PC-9 (cell line): ENCODE measurements around the gene EOMES. TPM values are rescaled to one million over a fixed set of nuclear protein-coding genes. Genes with fewer than 3 reads are reported as not detected.

Experiments used
- BruUV-seq: library from RNA; stranded (reverse); fragments of 400-500 nt; replicated peaks from 2 replicates; lab custom pipeline; 2021; lab: Mats Ljungman, UMichigan
- CTCF ChIA-PET: fragments of 300-600 bp; sonication (Branson Sonifier 250); formaldehyde crosslinking; loops from one replicate; lab custom pipeline; 2022; ENCODE audit warnings: antibody characterized with exemption; lab: Charles Lee
- POLR2A ChIA-PET: fragments of 300-600 bp; sonication (Branson Sonifier 250); formaldehyde crosslinking; loops from one replicate; lab custom pipeline; 2022; ENCODE audit warnings: antibody characterized with exemption; ENCODE audit not compliant: unreplicated experiment; lab: Charles Lee
- DNase-seq, 2 experiments: peaks; one replicate each; pipeline versions ENCODE4 v3.0.0 to v3.0.0-alpha.2; 2015 to 2022; ENCODE audit warnings: mixed read lengths in 1 of 2
- H2AFZ ChIP-seq: fragments of 200-600 bp; sonication (generic); 2 replicates; pipeline ENCODE4 v1.8.1; 2017; ENCODE audit warnings: antibody characterized with exemption
- H3F3A ChIP-seq: fragments of 200-600 bp; sonication (generic); 2 replicates; pipeline ENCODE4 v1.8.1; 2017; ENCODE audit warnings: antibody characterized with exemption, mild to moderate bottlenecking, low read depth; ENCODE audit not compliant: insufficient read depth
- H3K27ac ChIP-seq: fragments of 200-600 bp; sonication (generic); 2 replicates; pipeline ENCODE4 v1.6.1; 2016; ENCODE audit warnings: mixed run types
- H3K27me3 ChIP-seq: fragments of 200-600 bp; sonication (generic); 2 replicates; pipeline ENCODE4 v1.6.1; 2016; ENCODE audit warnings: low read depth, mixed run types; ENCODE audit not compliant: insufficient read depth
- H3K36me3 ChIP-seq: fragments of 200-600 bp; sonication (generic); 2 replicates; pipeline ENCODE4 v1.6.1; 2016; ENCODE audit warnings: low read depth, mixed run types
- H3K4me1 ChIP-seq: fragments of 200-600 bp; sonication (generic); replicated peaks from 2 replicates; pipeline ENCODE4 v1.6.1; 2016; ENCODE audit warnings: mixed run types; ENCODE audit not compliant: insufficient read depth
- H3K4me2 ChIP-seq: fragments of 200-600 bp; sonication (generic); 2 replicates; pipeline ENCODE4 v1.6.1; 2017; ENCODE audit warnings: mixed run types
- H3K4me3 ChIP-seq: fragments of 200-600 bp; sonication (generic); 2 replicates; pipeline ENCODE4 v1.6.1; 2016; ENCODE audit warnings: mixed run types
- H3K79me2 ChIP-seq: fragments of 200-600 bp; sonication (generic); 2 replicates; pipeline ENCODE4 v1.6.1; 2017; ENCODE audit warnings: low read depth, mixed run types
- H3K9me2 ChIP-seq: fragments of 200-600 bp; sonication (generic); 2 replicates; pipeline ENCODE4 v1.8.1; 2017; ENCODE audit warnings: mild to moderate bottlenecking; ENCODE audit not compliant: insufficient read depth
- H3K9me3 ChIP-seq: fragments of 200-600 bp; sonication (generic); 2 replicates; pipeline ENCODE4 v1.8.1; 2016; ENCODE audit warnings: low read depth; ENCODE audit not compliant: insufficient read depth
- H4K20me1 ChIP-seq: fragments of 200-600 bp; sonication (generic); 2 replicates; pipeline ENCODE4 v1.8.1; 2017; ENCODE audit not compliant: insufficient read depth
- CTCF ChIP-seq: fragments of 200-600 bp; sonication (generic); conservative IDR thresholded peaks from 2 replicates; pipeline ENCODE4 v1.6.1; 2017; ENCODE audit warnings: mixed run types, antibody characterized with exemption, mild to moderate bottlenecking, moderate library complexity
- EZH2 ChIP-seq: fragments of 200-600 bp; sonication (generic); IDR thresholded peaks from 2 replicates; pipeline ENCODE4 v1.8.0; 2017; ENCODE audit warnings: antibody characterized with exemption, low read depth
- intact Hi-C: fragments of 100-400 bp; cut with micrococcal nuclease; formaldehyde crosslinking; loops from one replicate; pipeline ENCODE4 v1.10.0; 2022; ENCODE audit not compliant: unreplicated experiment
- total RNA-seq: library from RNA; stranded (reverse); gene quantifications from 2 replicates; pipeline ENCODE4 v1.2.3, GENCODE V29; 2021

Gene EOMES
- total RNA-seq, 1 experiment from 2014 or later = not detected

GRCh38 chr3:27677565-27677964 lies 44.6 kb downstream of the EOMES start:
- H3K4me2 ChIP-seq = peak overlapping the region; percentile 50
- intact Hi-C loops = loop anchor here (1.0 kb wide), 1 partner anchor 193 kb away; the partner anchor contains the start of gene SLC4A7
- no peaks in the 10 kb centered on the region for H3K9me2 ChIP-seq
- H3K79me2 ChIP-seq = no peaks in the 10 kb centered on the region
- H3K27ac ChIP-seq = peak overlapping the region; percentile 93
- ChIA-PET CTCF (interaction anchor here (0.6 kb wide), 1 partner anchor 15 kb away, joined by 3 read pairs; no protein-coding TSS in a partner anchor), POLR2A (interaction anchor here (0.6 kb wide), 1 partner anchor 126 kb away, joined by 3 read pairs; no protein-coding TSS in a partner anchor)
- no peaks in the 10 kb centered on the region for H4K20me1 ChIP-seq
- H3K9me3 ChIP-seq = no peaks in the 10 kb centered on the region; the same call in 1 of the 2 replicates
- peak; percentile 27 to 87 for DNase-seq
- 0 out of 2 replicates have a peak overlapping the region, but pooled peaks have one; percentile 26 for H2AFZ ChIP-seq
- no peak for TF ChIP-seq CTCF
- no peak for TF ChIP-seq EZH2
- no peaks in the 10 kb centered on the region for H3K36me3 ChIP-seq
- H3K27me3 ChIP-seq = no peaks in the 10 kb centered on the region
- BruUV-seq = no TSS peak
- peaks cover 51% of the 10 kb centered on the region for H3K4me1 ChIP-seq
- H3K4me3 ChIP-seq = no peak overlapping the region; the same call in 1 of the 2 replicates
- H3F3A ChIP-seq = peaks cover 29% of the 10 kb centered on the region

GRCh38 chr3:27675287-27675686 lies 46.8 kb downstream of the EOMES start:
- Histone ChIP-seq H3K4me3 (no peak overlapping the region), H3K4me2 (no peak overlapping the region), H3F3A (peaks cover 24% of the 10 kb centered on the region), H4K20me1 (no peaks in the 10 kb centered on the region), H2AFZ (no peak overlapping the region), H3K36me3 (no peaks in the 10 kb centered on the region), H3K79me2 (no peaks in the 10 kb centered on the region), H3K9me2 (no peaks in the 10 kb centered on the region), H3K27me3 (no peaks in the 10 kb centered on the region), H3K27ac (no peak overlapping the region), H3K4me1 (peaks cover 44% of the 10 kb centered on the region), H3K9me3 (no peaks in the 10 kb centered on the region; the same call in 1 of the 2 replicates)
- DNase-seq = no peak
- ChIA-PET POLR2A (no interaction called here), CTCF (interaction anchor here (0.7 kb wide), 1 partner anchor 1288 kb away, joined by 3 read pairs; no protein-coding TSS in a partner anchor)
- no TSS peak for BruUV-seq
- intact Hi-C loops = no loop called here
- no peak for TF ChIP-seq CTCF
- no peak for TF ChIP-seq EZH2

- ChIA-PET POLR2A (no interaction called here), CTCF (no interaction called here)
- intact Hi-C loops = no loop called here
- no TSS peak for BruUV-seq
- Histone ChIP-seq H2AFZ (no peak overlapping the region), H3F3A (peaks cover 24% of the 10 kb centered on the region), H3K4me3 (no peak overlapping the region), H3K79me2 (no peaks in the 10 kb centered on the region), H3K4me1 (peaks cover 40% of the 10 kb centered on the region), H3K9me3 (no peaks in the 10 kb centered on the region; the same call in 1 of the 2 replicates), H4K20me1 (no peaks in the 10 kb centered on the region), H3K27me3 (no peaks in the 10 kb centered on the region), H3K27ac (no peak overlapping the region), H3K9me2 (no peaks in the 10 kb centered on the region), H3K4me2 (no peak overlapping the region), H3K36me3 (no peaks in the 10 kb centered on the region)
- TF ChIP-seq CTCF = no peak
- no peak for TF ChIP-seq EZH2
- no peak for DNase-seq
Measured at GRCh38 chr3:27673701-27674100, 48.4 kb downstream of the EOMES start.
